ENCODE data around the gene PRR20G. TPM values are rescaled to one million over a fixed set of nuclear protein-coding genes. Genes with fewer than 3 reads are reported as not detected.

The PRR20G gene
- total RNA-seq, 1 experiment from 2014 or later: not detected

- H3K4me1 ChIP-seq: no peaks in the 10 kb centered on the region
- H3K27me3 ChIP-seq (replicated peaks; ENCODE audit: control insufficient read depth, insufficient read depth, low read length): no peaks in the 10 kb centered on the region; the same call in none of the 2 replicates
- no peaks in the 10 kb centered on the region for H3K36me3 ChIP-seq (ENCODE audit: control insufficient read depth, insufficient read depth, low read length)
- no peak for TF ChIP-seq CTCF (IDR thresholded peaks at IDR 0.05; ENCODE audit: insufficient read depth in 1 of 2, low read depth in 1 of 2, low read length in 1 of 2, severe bottlenecking in 1 of 2, unreplicated experiment in 1 of 2)
- peaks cover 2% of the 10 kb centered on the region; the same call in 1 of the 2 replicates for H3K9me3 ChIP-seq
- BruUV-seq (replicated peaks): no TSS peak
- H3K36me3 Mint-ChIP-seq (ENCODE audit: insufficient read depth, unreplicated experiment): no peaks in the 10 kb centered on the region
- intact Hi-C loops (cut with micrococcal nuclease; ENCODE audit: unreplicated experiment): no loop called here
- CTCF ChIA-PET: interaction anchor here (0.8 kb wide), 1 partner anchor 9 kb away, joined by 3 read pairs; no protein-coding TSS in a partner anchor
- no peaks in the 10 kb centered on the region for H3K4me1 Mint-ChIP-seq (ENCODE audit: low read depth, unreplicated experiment)
- peaks cover 9% of the 10 kb centered on the region for H3K9me3 Mint-ChIP-seq (ENCODE audit: unreplicated experiment)
- DNase-seq: no peak
- no peak overlapping the region for H3K4me3 Mint-ChIP-seq (ENCODE audit: unreplicated experiment)
- no peak overlapping the region for H3K4me3 ChIP-seq (ENCODE audit: low read depth, low read length)
- POLR2A ChIA-PET: no interaction called here
- H3K27me3 Mint-ChIP-seq (ENCODE audit: insufficient read depth, unreplicated experiment): peaks cover 23% of the 10 kb centered on the region
- no peak overlapping the region for H3K27ac Mint-ChIP-seq (ENCODE audit: unreplicated experiment)
These were observed 23.6 kb downstream of the PRR20G start for GRCh38 chr3:127264292-127264691.

GRCh38 chr3:127263586-127264231, 24.1 kb downstream of the PRR20G start:
- intact Hi-C loops (cut with micrococcal nuclease; ENCODE audit: unreplicated experiment): no loop called here
- H3K27ac Mint-ChIP-seq (ENCODE audit: unreplicated experiment): no peak overlapping the region
- Histone ChIP-seq H3K9me3 (no peaks in the 10 kb centered on the region), H3K4me1 (no peaks in the 10 kb centered on the region), H3K4me3 (ENCODE audit: low read depth, low read length) (no peak overlapping the region), H3K27me3 (replicated peaks; ENCODE audit: control insufficient read depth, insufficient read depth, low read length) (no peaks in the 10 kb centered on the region; the same call in none of the 2 replicates), H3K36me3 (ENCODE audit: control insufficient read depth, insufficient read depth, low read length) (no peaks in the 10 kb centered on the region)
- no peak for DNase-seq
- H3K4me3 Mint-ChIP-seq (ENCODE audit: unreplicated experiment): no peak overlapping the region
- peaks cover 3% of the 10 kb centered on the region for H3K9me3 Mint-ChIP-seq (ENCODE audit: unreplicated experiment)
- no TSS peak for BruUV-seq (replicated peaks)
- ChIA-PET CTCF (no interaction called here), POLR2A (no interaction called here)
- H3K4me1 Mint-ChIP-seq (ENCODE audit: low read depth, unreplicated experiment): no peaks in the 10 kb centered on the region
- no peaks in the 10 kb centered on the region for H3K36me3 Mint-ChIP-seq (ENCODE audit: insufficient read depth, unreplicated experiment)
- peaks cover 23% of the 10 kb centered on the region for H3K27me3 Mint-ChIP-seq (ENCODE audit: insufficient read depth, unreplicated experiment)
- no peak for TF ChIP-seq CTCF (IDR thresholded peaks at IDR 0.05; ENCODE audit: insufficient read depth in 1 of 2, low read depth in 1 of 2, low read length in 1 of 2, severe bottlenecking in 1 of 2, unreplicated experiment in 1 of 2)

GRCh38 chr3:127263037-127263436, 24.8 kb downstream of the PRR20G start:
- Mint-ChIP-seq H3K4me3 (ENCODE audit: unreplicated experiment) (no peak overlapping the region), H3K4me1 (ENCODE audit: low read depth, unreplicated experiment) (no peaks in the 10 kb centered on the region), H3K9me3 (ENCODE audit: unreplicated experiment) (no peaks in the 10 kb centered on the region), H3K36me3 (ENCODE audit: insufficient read depth, unreplicated experiment) (no peaks in the 10 kb centered on the region), H3K27ac (ENCODE audit: unreplicated experiment) (no peak overlapping the region), H3K27me3 (ENCODE audit: insufficient read depth, unreplicated experiment) (peaks cover 27% of the 10 kb centered on the region)
- intact Hi-C loops (cut with micrococcal nuclease; ENCODE audit: unreplicated experiment): no loop called here
- no peak for DNase-seq
- Histone ChIP-seq H3K36me3 (ENCODE audit: control insufficient read depth, insufficient read depth, low read length) (no peaks in the 10 kb centered on the region), H3K4me3 (ENCODE audit: low read depth, low read length) (no peak overlapping the region), H3K4me1 (no peaks in the 10 kb centered on the region), H3K27me3 (replicated peaks; ENCODE audit: control insufficient read depth, insufficient read depth, low read length) (no peaks in the 10 kb centered on the region; the same call in none of the 2 replicates), H3K9me3 (no peaks in the 10 kb centered on the region)
- POLR2A ChIA-PET: no interaction called here
- BruUV-seq (replicated peaks): no TSS peak
- CTCF ChIA-PET: no interaction called here
- TF ChIP-seq CTCF (IDR thresholded peaks at IDR 0.05; ENCODE audit: insufficient read depth in 1 of 2, low read depth in 1 of 2, low read length in 1 of 2, severe bottlenecking in 1 of 2, unreplicated experiment in 1 of 2): no peak

Measured in Caco-2 (cell line).